HG03342 (cell line): ENCODE results near the gene MEDAG.
"Not testable (repeated sequence)": the region's sequence is repeated elsewhere in the genome, so short reads cannot be mapped to it uniquely, and the experiment has no call there.

Experiments
- ATAC-seq: cut with Tn5 transposase; IDR thresholded peaks from one replicate; pipeline ENCODE4 v1.9.1; 2021; ENCODE audit warnings: mild to moderate bottlenecking, moderate library complexity; ENCODE audit not compliant: unreplicated experiment

MEDAG gene

DNA sequence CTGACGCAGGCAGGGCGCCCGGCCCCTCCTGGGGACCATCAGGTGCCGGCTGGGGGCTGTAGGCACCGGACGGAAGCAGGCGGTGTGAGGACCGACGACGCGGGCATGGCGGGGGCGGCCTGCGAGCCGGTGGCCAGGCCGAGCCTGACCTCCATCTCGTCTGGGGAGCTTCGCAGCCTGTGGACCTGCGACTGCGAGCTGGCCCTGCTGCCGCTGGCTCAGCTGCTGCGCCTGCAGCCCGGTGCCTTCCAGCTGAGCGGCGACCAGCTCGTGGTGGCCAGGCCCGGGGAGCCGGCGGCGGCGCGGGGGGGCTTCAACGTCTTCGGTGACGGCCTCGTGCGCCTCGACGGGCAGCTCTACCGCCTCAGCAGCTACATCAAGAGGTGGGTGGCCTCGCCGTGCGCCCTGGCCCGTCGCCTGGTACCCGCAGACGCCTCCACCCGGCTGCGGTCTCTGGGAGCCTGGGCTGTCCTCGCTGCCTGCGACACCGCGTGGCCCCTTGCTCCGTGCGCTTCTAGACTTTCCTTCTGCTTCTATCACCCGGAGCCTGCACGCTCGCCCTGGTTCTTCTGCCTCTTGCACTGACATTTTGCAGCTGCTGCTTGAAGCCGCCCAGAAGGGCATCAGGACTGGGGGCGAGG is 460 bp downstream of the MEDAG start:
- no peak for ATAC-seq

DNA sequence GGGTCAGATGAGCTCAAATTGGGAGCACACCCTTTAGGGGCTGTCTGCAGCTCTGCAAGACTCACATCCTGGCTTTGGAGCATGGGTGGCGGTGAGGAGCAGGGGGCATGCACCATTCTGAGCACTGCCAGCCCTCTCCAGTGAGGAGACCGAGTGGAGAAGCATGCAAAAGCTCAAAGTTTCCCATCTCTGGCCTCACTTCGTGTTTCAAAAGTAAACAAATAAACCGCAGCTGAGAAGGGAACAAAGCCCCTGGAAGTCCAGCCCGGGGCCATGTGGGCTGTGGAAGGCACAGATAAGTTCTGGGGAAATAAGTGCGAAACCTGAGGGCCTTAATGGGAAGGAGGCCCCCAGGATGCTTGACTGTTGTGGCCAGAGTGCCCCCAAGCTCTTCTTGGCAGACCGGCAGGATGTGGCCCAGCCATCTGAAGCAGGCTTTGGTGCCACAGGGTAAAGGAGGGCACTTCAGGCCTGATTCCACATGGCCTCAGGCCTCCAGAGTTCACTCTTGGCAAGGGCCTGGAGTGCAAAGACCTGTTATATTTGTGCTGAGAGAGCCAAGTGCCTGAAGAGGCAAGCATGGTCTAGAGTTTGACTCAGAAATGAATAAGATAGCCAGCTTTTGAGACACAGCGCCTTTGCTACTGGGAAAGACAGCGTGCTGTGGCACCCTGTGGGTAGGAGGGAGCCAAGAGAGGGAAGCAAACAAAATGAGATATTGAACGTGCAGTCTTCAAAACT is 1.2 kb downstream of the MEDAG start:
- ATAC-seq = no peak

DNA sequence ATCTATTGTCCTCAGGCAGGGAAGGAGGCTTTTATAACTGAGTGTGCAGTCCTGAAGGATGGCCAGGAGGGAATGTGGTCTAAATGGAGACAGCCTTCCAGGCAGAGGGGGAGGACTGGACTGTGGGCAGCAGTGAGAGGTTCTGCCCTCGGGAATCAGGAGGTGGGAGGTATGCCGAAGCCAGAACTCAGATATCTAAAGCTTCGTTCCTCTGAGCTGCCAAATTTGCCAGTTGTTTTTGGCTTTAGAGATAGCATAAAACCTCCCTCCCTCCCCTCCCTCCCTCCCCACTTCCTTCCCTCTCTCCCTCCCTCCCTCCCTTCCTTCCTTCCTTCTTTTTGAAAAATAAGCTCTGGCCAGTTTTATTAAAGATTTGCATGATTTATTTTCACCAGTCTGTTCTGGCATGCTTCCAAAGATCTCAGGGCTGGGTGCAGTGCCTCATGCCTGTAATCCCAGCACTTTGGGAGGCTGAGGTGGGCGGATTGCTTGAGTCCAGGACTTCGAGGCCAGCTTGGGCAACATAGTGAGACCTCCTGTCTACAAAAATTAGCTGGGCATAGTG is 2.4 kb downstream of the MEDAG start:
- ATAC-seq = no peak

DNA sequence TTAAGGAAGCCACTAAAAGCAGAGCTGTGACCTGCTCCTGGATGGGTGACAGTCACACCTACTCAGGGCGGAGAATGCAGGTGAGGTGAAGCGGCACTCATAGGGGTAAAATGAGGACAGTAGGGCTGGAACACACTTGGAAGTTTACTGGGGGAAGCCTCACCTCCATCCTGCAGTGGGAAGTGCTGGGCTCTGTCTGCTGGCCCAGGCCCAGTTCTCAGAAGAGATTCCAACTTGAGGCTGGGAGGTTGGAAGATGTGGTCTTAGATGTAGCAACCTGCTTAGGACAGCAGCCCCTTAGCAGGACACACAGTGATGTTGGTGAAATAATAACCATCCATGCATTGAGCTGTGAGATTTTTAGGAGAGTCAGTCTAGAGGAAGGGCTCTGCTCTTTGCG is 4.6 kb downstream of the MEDAG start:
- ATAC-seq = no peak

DNA sequence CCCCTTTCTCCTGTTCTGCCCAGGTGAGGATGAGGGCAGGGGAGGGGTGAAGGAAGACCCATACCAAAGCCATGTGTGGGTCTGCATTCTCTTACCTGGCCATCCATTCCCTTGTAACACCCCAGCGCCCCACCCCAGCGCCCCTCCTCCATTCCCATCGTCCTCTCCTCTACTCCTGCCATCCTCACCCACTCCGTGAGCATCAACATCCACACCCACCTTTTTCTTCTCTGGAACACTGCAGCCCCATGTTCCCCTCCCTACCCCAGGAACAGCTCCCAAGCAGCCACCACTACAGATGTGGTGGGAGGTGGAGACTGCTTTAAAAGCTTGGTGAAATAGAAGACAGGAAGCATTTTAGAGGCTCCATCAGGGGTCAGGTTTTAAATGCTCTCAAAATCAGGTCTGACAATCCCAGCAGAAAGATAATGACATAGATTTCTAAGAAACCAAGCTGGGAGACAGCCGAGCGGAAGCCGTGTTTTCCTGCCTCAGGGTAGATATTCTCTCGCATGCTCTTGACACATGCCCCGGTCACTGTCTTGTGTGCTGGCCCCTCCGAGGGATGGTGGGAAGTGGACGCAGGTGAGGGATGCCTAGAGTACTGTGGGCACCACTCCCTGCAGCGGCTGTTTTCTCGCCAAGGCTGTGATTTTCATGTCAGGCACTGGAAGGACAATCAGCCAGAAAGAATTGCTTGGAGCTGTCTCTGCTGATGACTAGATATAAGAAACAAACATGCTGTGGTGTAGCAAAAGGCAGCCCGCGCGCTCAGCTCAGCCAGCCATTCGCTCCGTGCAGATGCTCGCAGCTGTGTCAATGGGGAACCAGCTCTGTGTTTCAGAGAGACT is 9.8 kb downstream of the MEDAG start:
- no peak for ATAC-seq

DNA sequence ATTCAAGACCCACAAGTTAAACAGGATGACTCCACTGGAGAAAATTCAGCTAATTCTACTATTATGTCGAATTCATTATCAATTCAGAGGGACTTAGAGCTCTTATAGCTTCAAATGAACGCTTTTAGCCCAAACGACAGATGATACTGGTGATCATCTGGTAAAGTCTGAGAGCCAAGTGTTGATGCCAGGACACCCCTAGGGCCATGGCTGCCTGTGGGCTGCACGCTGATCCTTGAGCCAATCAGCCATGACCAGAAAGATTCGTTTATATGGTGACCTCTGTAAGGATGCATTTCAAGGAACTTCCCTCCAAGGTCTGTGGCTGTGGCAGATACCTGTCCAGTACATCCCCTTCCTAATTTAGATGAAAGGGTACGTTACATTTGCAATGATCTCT is 10.9 kb downstream of the MEDAG start:
- no peak for ATAC-seq

DNA sequence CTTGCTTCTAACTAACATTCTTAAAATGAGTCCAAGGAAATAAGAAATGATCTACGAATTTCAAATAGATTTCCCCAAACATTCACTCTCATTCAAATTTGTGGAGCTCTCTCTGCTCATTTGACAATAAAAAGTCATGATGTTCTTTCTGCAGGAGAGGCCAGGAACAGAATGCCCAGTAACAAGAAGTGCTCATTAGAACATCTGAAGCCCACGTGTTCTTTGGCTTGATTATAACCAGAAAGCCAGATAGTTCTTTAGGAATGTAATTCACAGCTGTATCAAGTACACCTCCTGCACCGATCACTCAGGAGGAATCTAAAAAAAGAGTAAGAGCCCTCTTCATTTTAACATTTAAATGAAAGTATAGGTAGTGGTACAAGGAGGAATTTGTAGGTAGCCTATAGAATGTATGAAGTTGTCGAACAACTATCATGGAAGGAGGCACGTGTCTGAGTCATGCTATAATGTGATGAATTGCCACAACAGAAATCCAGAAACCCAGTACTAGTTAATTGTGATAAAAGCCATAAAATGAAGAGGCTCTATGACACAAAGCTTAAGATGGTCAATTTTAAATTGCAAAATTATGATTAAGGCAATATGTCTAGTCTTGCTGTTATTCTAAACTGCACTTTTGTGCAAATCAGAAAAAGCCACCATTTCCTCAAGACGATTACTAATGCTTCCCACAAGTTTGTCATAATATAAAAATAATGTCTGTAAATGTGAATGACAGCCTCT is 12.8 kb downstream of the MEDAG start:
- ATAC-seq = no peak

DNA sequence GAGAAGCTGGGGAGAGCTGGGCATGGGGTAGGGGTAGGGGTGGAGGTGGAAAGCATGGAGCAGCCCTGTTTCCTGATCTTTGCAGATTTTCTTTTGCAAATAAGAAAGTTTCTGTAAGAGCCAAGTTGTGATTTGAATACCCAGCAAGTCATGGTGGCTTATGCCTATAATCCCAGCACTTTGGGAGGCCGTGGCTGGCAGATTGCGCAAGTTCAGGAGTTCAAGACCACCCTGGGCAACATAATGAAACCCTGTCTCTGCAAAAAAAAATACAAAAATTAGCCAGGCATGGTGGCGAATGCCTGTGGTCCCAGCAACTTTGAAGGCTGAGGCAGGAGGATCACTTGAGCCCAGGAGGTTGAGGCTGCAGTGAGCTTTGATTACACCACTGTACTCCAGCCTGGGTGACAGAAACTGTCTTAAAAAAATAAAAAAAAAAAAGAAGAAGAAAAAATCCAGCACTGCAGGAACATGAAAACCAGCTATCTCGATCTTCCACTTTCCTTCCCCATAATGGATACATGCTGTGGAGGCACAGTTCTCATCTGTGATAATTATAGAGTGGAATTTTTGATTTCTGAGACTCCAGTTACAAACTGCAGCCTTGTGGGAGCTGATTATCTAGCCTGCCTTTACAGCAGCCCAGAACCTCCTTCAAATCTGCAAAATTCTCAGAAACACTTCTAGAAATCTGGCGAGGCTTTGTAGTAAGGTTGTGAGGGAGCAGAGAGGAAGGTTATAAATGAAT is 14.3 kb downstream of the MEDAG start:
- no peak for ATAC-seq

DNA sequence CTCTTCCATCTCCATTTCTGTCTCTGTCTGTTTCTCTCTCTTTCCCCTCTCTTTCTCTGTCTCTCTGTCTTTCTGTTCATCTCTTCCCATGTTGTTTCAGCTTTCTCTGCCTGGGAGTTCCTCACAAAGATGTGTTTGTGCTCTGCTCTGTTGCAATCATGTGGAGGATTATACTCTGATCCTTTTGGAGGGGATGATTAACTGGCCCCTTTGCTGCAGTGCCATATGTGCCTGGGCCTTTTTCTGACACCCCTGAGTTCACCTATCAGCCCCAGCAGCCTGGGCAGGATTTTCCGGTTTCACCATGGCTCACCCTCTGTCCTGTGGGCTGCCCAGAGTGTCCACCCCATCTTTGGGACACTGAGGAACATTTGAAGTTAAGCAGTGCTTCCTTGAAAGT is 17.3 kb downstream of the MEDAG start:
- no peak for ATAC-seq

DNA sequence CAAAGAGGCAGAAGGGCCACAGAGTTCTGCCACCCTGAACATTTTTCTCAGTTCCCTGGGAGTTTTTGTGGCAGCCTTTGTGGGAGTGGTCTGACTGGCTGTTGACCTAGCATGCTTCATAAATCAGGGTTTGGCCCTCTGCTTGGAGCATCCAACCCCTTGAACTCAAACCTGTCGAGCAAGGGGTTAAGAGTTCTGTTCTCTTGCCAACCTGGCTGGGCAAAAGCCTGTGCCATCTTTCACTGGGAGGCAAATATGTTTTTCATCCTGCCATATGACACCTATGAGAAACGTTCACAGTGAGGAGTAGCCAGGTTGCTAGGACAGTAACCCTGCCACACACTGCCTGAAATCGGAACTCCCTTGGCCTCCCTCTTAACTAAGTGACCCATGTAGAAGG is 18.6 kb downstream of the MEDAG start:
- no peak for ATAC-seq

DNA sequence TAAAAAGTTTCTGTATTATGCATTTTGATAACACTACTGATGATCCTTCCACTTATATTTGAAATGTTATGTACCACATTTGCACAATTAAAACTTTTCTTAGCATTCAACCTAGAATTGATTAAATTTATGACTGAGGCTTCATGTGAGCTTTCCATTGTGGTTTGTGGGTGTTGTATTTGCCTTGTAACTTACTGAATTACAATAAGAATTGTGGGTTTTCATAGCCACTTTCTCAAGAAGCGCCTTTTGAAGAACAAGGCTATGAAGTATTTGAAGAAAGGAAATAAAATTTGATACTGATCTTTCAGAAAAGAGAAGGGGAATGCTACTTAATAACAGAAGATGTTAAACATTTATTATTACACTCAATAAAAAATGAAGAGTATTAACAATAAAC is 19.4 kb downstream of the MEDAG start:
- no peak for ATAC-seq

DNA sequence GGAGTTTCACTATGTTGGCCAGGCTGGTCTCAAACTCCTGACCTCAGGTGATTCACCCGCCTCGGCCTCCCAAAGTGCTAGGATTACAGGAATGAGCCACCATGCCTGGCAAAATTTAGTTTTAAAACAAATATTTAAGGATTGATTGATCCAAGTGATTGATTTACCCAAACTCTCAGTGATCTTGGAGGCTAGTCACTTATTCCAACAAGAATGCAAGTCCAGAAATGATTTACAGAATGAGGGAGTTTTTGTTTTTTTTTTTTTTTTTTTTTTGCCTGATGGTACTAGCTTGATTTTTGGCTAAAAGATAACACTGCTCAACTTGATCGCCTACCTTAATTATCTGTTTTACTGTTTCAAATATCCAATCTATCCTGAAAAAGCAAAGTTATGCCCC is 20.7 kb downstream of the MEDAG start:
- ATAC-seq = no peak

DNA sequence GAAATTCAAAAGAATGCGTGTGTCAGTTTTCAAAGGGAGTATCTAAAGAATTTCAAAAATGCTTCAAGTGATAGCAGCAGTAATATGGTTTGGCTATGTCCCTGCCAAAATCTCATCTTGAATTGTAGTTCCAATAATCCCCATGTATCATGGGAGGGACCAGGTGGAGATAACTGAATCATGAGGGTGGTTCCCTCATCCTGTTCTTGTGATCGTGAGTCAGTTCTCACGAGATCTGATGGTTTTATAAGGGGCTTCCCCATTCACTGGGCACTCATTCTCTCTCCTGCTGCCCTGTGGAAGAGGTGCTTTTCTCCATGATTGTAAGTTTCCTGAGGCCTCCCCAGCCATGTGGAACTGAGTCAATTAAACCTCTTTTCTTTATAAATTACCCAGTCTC is 21.1 kb downstream of the MEDAG start:
- not testable (repeated sequence) for ATAC-seq

DNA sequence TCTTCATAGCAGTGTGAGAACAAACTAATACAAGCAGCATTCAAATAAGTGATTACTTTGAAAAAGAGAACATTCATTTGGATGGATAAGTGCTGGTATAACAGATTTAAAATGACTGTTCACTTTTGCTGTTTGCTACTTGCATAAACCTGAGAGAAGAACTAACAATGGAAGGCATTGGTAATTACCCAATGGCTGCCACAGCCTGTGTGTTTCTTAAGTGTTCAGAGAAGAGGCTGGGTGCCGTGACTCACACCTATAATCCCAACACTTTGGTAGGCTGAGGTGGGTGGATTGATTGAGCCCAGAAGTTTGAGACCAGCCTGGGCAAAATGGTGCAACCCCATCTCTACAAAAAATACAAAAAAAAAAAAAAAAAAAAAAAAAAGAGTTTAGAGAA is 21.5 kb downstream of the MEDAG start:
- ATAC-seq = no peak

DNA sequence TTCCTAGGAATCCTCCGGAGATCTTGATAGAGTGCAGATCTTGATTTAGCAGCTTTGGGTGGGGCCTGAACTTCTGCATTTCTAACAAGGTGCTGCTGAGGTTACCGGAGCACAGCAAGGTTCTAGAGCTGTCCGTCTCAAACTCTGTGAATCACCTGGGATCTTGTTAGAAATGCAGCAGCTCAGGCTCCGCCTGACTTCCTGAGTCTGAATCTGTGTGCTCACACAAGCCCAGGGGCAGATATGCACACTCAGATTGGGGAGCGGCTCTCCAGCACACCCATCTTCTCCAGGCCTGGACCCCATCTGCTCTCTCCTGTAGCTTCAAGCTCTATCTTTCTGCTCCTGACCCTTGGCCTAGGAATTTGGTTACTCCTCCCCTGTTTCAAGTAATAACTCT is 22.9 kb downstream of the MEDAG start:
- ATAC-seq = no peak

DNA sequence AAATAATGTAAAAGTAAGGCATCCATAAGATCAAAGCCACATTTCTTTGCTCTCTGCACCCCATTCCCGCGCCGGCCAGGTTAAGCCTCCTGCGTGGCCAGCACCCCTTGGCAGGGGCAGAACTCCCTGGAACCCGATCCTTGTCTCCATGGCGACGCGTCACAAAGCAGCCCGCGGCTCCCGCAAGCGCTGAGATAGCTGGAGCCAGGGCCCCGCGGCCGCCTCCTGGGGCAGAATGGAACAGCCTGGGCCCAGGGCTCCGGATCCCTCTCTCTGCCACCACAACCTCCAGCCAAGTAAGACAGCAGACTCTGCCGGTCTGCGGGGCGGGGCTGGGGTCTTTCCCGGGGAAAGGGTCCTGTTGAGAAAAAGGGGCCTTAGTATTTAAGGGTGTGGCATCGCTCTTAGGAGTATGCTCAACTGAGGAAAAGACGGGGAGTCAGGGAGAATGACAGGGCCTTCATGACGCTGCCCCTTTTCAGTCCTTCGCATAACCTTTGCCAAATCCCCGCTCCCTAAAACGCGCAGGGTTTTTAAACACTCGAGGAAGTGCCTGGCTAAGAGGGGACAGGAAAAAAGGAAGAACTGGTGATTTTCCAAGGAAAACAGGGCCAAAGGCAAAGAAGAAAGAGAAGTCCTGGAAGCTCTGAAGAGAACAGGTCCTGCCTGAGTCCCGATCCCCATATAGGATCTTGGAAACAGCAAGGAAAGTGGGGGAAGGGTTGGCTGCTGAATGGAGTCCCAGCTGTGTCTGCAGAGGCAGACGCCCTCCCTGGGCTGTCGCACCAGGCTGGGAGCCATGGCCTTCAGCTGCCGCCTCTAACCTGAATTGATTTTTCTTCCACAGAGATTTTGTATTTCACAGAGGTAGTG is 26.6 kb downstream of the MEDAG start, which contains the start of gene TEX26:
TSS of gene TEX26 (plus strand) at position 176 of the 873 bp plus-strand sequence. CDS start at position 236, 60 bp downstream.
- no peak for ATAC-seq

DNA sequence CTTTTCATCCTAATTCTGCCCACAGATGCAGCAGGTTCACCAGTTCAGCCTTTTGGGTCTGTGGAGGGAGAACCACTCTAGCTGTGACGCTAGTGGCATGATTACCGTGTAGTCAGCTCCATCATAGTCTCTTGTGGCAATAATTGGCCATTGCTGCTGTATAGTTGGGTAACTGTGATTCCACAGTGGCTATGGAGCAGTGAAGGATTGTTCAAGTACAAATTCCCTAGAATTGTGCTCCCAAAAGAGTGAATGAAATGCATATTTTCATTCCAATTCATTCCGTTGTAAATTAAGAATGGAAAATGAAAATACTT is 27.2 kb downstream of the MEDAG start:
- no peak for ATAC-seq

DNA sequence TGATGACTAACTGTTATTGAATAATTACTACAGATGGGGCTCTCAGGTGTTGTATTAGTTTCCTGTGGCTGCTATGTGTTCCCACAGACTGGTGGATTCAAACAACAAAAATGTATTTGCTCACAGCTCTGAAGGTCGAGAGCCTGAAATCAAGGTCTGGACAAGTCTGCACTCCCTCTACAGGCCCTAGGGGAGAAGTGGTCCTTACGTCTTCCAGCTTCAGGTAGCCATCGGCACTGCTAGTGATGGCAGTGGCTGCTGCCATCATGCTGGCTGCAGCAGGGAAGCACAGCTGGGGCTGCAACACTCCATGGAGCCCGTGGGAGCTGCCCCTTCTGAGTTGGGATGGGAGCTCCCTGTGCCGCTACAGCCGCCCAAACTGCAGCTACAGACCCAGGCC is 28.3 kb downstream of the MEDAG start:
- no peak for ATAC-seq

DNA sequence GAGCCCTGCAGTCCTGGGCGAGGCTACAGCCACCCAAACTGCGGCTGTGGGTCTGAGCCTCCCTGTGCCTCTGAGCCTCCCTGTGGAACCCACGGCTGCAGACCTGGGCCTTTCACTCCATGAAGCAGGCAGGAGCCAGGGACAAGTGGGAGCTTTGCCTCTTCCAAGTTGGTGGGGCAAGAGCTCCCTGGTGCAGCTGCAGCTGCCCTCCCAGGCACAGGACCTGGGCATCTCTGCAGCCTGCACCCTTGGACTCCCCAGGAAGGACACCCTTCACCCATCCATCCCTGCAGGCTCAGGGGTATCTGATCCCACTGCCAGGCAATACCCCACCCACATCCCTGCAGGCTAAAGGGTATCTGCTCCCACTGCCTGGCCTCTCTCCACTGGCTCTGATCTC is 28.7 kb downstream of the MEDAG start:
- no peak for ATAC-seq
